Loucy (cell line): ENCODE results near the gene ITSN2.

Experiments used
- H2AFZ ChIP-seq: fragments of 200-600 bp; sonication (generic); 2 replicates; pipeline ENCODE4 v1.6.0; 2016; ENCODE audit warnings: antibody characterized with exemption, mild to moderate bottlenecking, low read length, moderate library complexity
- H3F3A ChIP-seq: fragments of 200-600 bp; 2 replicates; pipeline ENCODE4 v1.6.0; 2016; ENCODE audit warnings: antibody characterized with exemption, low read depth, mild to moderate bottlenecking
- H3K27me3 ChIP-seq: fragments of 200-600 bp; sonication (generic); 2 replicates; pipeline ENCODE4 v1.6.1; 2014; ENCODE audit warnings: low read length, mild to moderate bottlenecking; ENCODE audit not compliant: insufficient read depth, poor library complexity, severe bottlenecking
- H3K36me3 ChIP-seq: fragments of 200-600 bp; sonication (generic); 2 replicates; pipeline ENCODE4 v1.6.1; 2016; ENCODE audit warnings: low read length; ENCODE audit not compliant: insufficient read depth
- H3K4me1 ChIP-seq: fragments of 200-600 bp; sonication (generic); 2 replicates; pipeline ENCODE4 v1.5.1; 2014; ENCODE audit warnings: low read length, mild to moderate bottlenecking; ENCODE audit not compliant: insufficient read depth, poor library complexity, severe bottlenecking
- H3K4me2 ChIP-seq: fragments of 200-600 bp; sonication (generic); 2 replicates; pipeline ENCODE4 v1.6.0; 2014; ENCODE audit warnings: antibody characterized with exemption, low read length, low read depth, mild to moderate bottlenecking; ENCODE audit not compliant: poor library complexity, severe bottlenecking
- H3K4me3 ChIP-seq: fragments of 200-600 bp; sonication (generic); 2 replicates; pipeline ENCODE4 v1.5.1; 2014; ENCODE audit warnings: low read length, mild to moderate bottlenecking, mixed read lengths; ENCODE audit not compliant: poor library complexity, severe bottlenecking
- H3K79me2 ChIP-seq: fragments of 200-600 bp; sonication (generic); 2 replicates; pipeline ENCODE4 v1.6.1; 2014; ENCODE audit warnings: low read length; ENCODE audit not compliant: insufficient read depth
- H3K9ac ChIP-seq: fragments of 200-600 bp; sonication (generic); 2 replicates; pipeline ENCODE4 v1.6.0; 2014; ENCODE audit warnings: mild to moderate bottlenecking, low read depth, low read length, moderate library complexity; ENCODE audit not compliant: poor library complexity, severe bottlenecking
- H3K9me2 ChIP-seq: fragments of 200-600 bp; sonication (generic); replicated peaks from 2 replicates; pipeline ENCODE4 v1.6.1; 2016; ENCODE audit warnings: low read depth, low read length, mixed read lengths
- H3K9me3 ChIP-seq: fragments of 200-600 bp; sonication (generic); 2 replicates; pipeline ENCODE4 v1.6.1; 2014; ENCODE audit warnings: mild to moderate bottlenecking, antibody characterized with exemption, low read length, low read depth; ENCODE audit not compliant: insufficient read depth
- H4K20me1 ChIP-seq: fragments of 200-600 bp; sonication (generic); 2 replicates; pipeline ENCODE4 v1.6.0; 2014; ENCODE audit warnings: antibody characterized with exemption, low read length, mild to moderate bottlenecking; ENCODE audit not compliant: insufficient read depth, poor library complexity, severe bottlenecking
- EZH2phosphoT487 ChIP-seq: fragments of 200-600 bp; IDR thresholded peaks from 2 replicates; pipeline ENCODE4 v1.6.1; 2018; ENCODE audit warnings: antibody characterized with exemption, mild to moderate bottlenecking, moderate library complexity, borderline replicate concordance
- TF ChIP-seq, protein P1 (sequence below): fragments of 200-600 bp; sonication (generic); conservative IDR thresholded peaks from 2 replicates; pipeline ENCODE4 v1.5.1; 2014; ENCODE audit warnings: mild to moderate bottlenecking, antibody characterized with exemption, low read length

The ITSN2 gene

GRCh38 chr2:24225499-24226242 lies 134.7 kb downstream of the ITSN2 start:
- Histone ChIP-seq H3K9me3 (no peaks in the 10 kb centered on the region), H3K9me2 (no peaks in the 10 kb centered on the region), H3F3A (no peaks in the 10 kb centered on the region), H3K9ac (no peak overlapping the region), H2AFZ (no peak overlapping the region), H3K27me3 (no peaks in the 10 kb centered on the region), H3K36me3 (no peaks in the 10 kb centered on the region), H3K4me2 (no peak overlapping the region), H3K4me1 (no peaks in the 10 kb centered on the region), H3K4me3 (no peak overlapping the region), H3K79me2 (no peaks in the 10 kb centered on the region), H4K20me1 (no peaks in the 10 kb centered on the region)
- no peak for TF ChIP-seq EZH2phosphoT487
- TF ChIP-seq, protein P1, sequence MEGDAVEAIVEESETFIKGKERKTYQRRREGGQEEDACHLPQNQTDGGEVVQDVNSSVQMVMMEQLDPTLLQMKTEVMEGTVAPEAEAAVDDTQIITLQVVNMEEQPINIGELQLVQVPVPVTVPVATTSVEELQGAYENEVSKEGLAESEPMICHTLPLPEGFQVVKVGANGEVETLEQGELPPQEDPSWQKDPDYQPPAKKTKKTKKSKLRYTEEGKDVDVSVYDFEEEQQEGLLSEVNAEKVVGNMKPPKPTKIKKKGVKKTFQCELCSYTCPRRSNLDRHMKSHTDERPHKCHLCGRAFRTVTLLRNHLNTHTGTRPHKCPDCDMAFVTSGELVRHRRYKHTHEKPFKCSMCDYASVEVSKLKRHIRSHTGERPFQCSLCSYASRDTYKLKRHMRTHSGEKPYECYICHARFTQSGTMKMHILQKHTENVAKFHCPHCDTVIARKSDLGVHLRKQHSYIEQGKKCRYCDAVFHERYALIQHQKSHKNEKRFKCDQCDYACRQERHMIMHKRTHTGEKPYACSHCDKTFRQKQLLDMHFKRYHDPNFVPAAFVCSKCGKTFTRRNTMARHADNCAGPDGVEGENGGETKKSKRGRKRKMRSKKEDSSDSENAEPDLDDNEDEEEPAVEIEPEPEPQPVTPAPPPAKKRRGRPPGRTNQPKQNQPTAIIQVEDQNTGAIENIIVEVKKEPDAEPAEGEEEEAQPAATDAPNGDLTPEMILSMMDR: no peak

- H3K79me2 ChIP-seq: no peaks in the 10 kb centered on the region
- H3K27me3 ChIP-seq: no peaks in the 10 kb centered on the region
- H4K20me1 ChIP-seq: no peaks in the 10 kb centered on the region
- no peaks in the 10 kb centered on the region for H3K9me2 ChIP-seq
- no peaks in the 10 kb centered on the region for H3K4me1 ChIP-seq
- no peak overlapping the region for H3K9ac ChIP-seq
- peaks cover 7% of the 10 kb centered on the region; the same call in 1 of the 2 replicates for H3K36me3 ChIP-seq
- TF ChIP-seq EZH2phosphoT487: no peak
- TF ChIP-seq, protein P1: no peak
- H3F3A ChIP-seq: no peaks in the 10 kb centered on the region
- no peak overlapping the region for H3K4me2 ChIP-seq
- H3K4me3 ChIP-seq: no peak overlapping the region
- no peak overlapping the region for H2AFZ ChIP-seq
- no peaks in the 10 kb centered on the region for H3K9me3 ChIP-seq
Measured at GRCh38 chr2:24222946-24223345, 137.4 kb downstream of the ITSN2 start.

DNA sequence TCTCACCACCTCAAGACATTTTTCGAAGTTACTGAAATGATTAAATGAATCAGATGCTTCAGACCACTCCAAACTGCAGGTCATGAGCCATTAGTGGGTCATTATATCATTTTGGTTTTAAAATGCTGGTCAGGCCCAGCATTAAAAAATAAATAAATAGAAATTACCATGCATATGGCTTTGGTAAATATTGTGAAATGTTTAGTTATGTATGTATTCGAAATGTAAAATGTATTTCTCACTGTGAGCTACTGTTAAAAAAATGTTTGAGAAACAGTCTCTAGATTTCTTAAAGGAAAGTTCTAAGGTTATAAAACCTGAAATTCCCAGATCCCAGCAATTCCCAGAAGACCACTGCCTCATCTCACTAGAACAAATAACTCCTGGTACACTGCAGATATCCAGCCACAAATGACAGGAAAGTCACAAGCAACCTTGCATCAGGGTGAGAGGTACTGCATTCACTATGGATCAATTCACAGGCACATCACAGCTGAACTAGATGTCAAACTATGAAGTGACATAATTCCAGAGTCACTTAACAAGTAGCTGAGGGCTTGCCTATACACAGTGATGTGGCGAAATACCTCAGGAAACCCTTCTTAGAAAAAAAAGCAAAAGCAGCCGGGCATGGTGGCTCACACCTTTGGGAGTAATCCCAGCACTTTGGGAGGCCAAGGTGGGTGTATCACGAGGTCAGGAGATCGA lies 138.8 kb downstream of the ITSN2 start:
- Histone ChIP-seq H3K4me1 (no peaks in the 10 kb centered on the region), H3K27me3 (no peaks in the 10 kb centered on the region), H3K79me2 (no peaks in the 10 kb centered on the region), H3K4me3 (no peak overlapping the region), H3K9me2 (no peaks in the 10 kb centered on the region), H3K9me3 (no peaks in the 10 kb centered on the region), H4K20me1 (no peaks in the 10 kb centered on the region), H3K9ac (no peak overlapping the region), H3F3A (no peaks in the 10 kb centered on the region), H3K36me3 (peaks cover 10% of the 10 kb centered on the region; the same call in 1 of the 2 replicates), H3K4me2 (no peak overlapping the region), H2AFZ (no peak overlapping the region)
- TF ChIP-seq, protein P1: no peak
- no peak for TF ChIP-seq EZH2phosphoT487
